ENCODE data around the gene INKA2.

Gene INKA2

GRCh38 chr1:111719135-111719534 is 20.1 kb downstream of the INKA2 start:
- Histone ChIP-seq H3K4me3 (ENCODE audit: low read length) (no peak overlapping the region), H3K27me3 (replicated peaks; ENCODE audit: insufficient read depth, low read length) (no peaks in the 10 kb centered on the region), H4K20me1 (ENCODE audit: insufficient read depth, low read length) (no peaks in the 10 kb centered on the region), H3K9me3 (replicated peaks; ENCODE audit: insufficient read depth, low read length) (no peaks in the 10 kb centered on the region), H3F3A (ENCODE audit: insufficient read depth, low read length) (peaks cover 4% of the 10 kb centered on the region; the same call in 1 of the 2 replicates), H2AFZ (ENCODE audit: low read length) (no peak overlapping the region), H3K27ac (ENCODE audit: low read length) (no peak overlapping the region), H3K79me2 (ENCODE audit: low read length) (no peaks in the 10 kb centered on the region), H3K9me2 (replicated peaks; ENCODE audit: insufficient read depth, low read length) (no peaks in the 10 kb centered on the region), H3K4me1 (ENCODE audit: low read length) (peaks cover 6% of the 10 kb centered on the region), H3K36me3 (replicated peaks; ENCODE audit: insufficient read depth, low read length) (no peaks in the 10 kb centered on the region), H3K4me2 (ENCODE audit: low read depth, low read length) (no peak overlapping the region), H3K9ac (ENCODE audit: low read length) (no peak overlapping the region)
- TF ChIP-seq EZH2phosphoT487 (IDR thresholded peaks at IDR 0.05; ENCODE audit: low read length) (no peak), EZH2 (optimal IDR thresholded peaks at IDR 0.05; ENCODE audit: low read depth, low read length) (no peak)
- DNase-seq = no peak

- H3K4me1 ChIP-seq (ENCODE audit: low read length) = no peaks in the 10 kb centered on the region
- no peak overlapping the region for H3K4me3 ChIP-seq (ENCODE audit: low read length)
- no peaks in the 10 kb centered on the region for H3K27me3 ChIP-seq (replicated peaks; ENCODE audit: insufficient read depth, low read length)
- H3K79me2 ChIP-seq (ENCODE audit: low read length) = no peaks in the 10 kb centered on the region
- H2AFZ ChIP-seq (ENCODE audit: low read length) = no peak overlapping the region
- TF ChIP-seq EZH2phosphoT487 (IDR thresholded peaks at IDR 0.05; ENCODE audit: low read length) = no peak
- TF ChIP-seq CTCF (IDR thresholded peaks at IDR 0.05; ENCODE audit: low read length) = no peak
- no peak for TF ChIP-seq EZH2 (optimal IDR thresholded peaks at IDR 0.05; ENCODE audit: low read depth, low read length)
- no peak overlapping the region for H3K9ac ChIP-seq (ENCODE audit: low read length)
- no peak overlapping the region for H3K27ac ChIP-seq (ENCODE audit: low read length)
- H3F3A ChIP-seq (ENCODE audit: insufficient read depth, low read length) = no peaks in the 10 kb centered on the region
- no peaks in the 10 kb centered on the region for H4K20me1 ChIP-seq (ENCODE audit: insufficient read depth, low read length)
- H3K4me2 ChIP-seq (ENCODE audit: low read depth, low read length) = no peak overlapping the region
- H3K9me3 ChIP-seq (replicated peaks; ENCODE audit: insufficient read depth, low read length) = no peaks in the 10 kb centered on the region
- H3K9me2 ChIP-seq (replicated peaks; ENCODE audit: insufficient read depth, low read length) = no peaks in the 10 kb centered on the region
- H3K36me3 ChIP-seq (replicated peaks; ENCODE audit: insufficient read depth, low read length) = no peaks in the 10 kb centered on the region
- DNase-seq = no peak
These were observed 21.7 kb downstream of the INKA2 start for GRCh38 chr1:111717450-111717849.

GRCh38 chr1:111716333-111716732 is 22.9 kb downstream of the INKA2 start:
- no peak for DNase-seq
- Histone ChIP-seq H3K9me2 (replicated peaks; ENCODE audit: insufficient read depth, low read length) (no peaks in the 10 kb centered on the region), H3K9ac (ENCODE audit: low read length) (no peak overlapping the region)

More at GRCh38 chr1:111716333-111716732, 22.9 kb downstream of the INKA2 start:
- Histone ChIP-seq H3K27ac (ENCODE audit: low read length) (no peak overlapping the region), H3K9me3 (replicated peaks; ENCODE audit: insufficient read depth, low read length) (no peaks in the 10 kb centered on the region), H3K4me2 (ENCODE audit: low read depth, low read length) (no peak overlapping the region), H3K79me2 (ENCODE audit: low read length) (no peaks in the 10 kb centered on the region), H3K36me3 (replicated peaks; ENCODE audit: insufficient read depth, low read length) (no peaks in the 10 kb centered on the region), H3F3A (ENCODE audit: insufficient read depth, low read length) (no peaks in the 10 kb centered on the region), H4K20me1 (ENCODE audit: insufficient read depth, low read length) (no peaks in the 10 kb centered on the region), H3K4me1 (ENCODE audit: low read length) (no peaks in the 10 kb centered on the region), H3K4me3 (ENCODE audit: low read length) (no peak overlapping the region), H3K27me3 (replicated peaks; ENCODE audit: insufficient read depth, low read length) (no peaks in the 10 kb centered on the region), H2AFZ (ENCODE audit: low read length) (no peak overlapping the region)
- TF ChIP-seq EZH2 (optimal IDR thresholded peaks at IDR 0.05; ENCODE audit: low read depth, low read length) = no peak
- TF ChIP-seq EZH2phosphoT487 (IDR thresholded peaks at IDR 0.05; ENCODE audit: low read length) = no peak
- no peak for TF ChIP-seq CTCF (IDR thresholded peaks at IDR 0.05; ENCODE audit: low read length)

Measured in MM.1S (cell line).